ENCODE data around the gene MFGE8. TPM values are rescaled to one million over a fixed set of nuclear protein-coding genes. Genes with fewer than 3 reads are reported as not detected.
A peak's percentile ranks its signal among the peaks of the same experiment; 100 is the strongest.
"Not testable (repeated sequence)": the region's sequence is repeated elsewhere in the genome, so short reads cannot be mapped to it uniquely, and the experiment has no call there.

The MFGE8 gene
- total and polyA plus RNA-seq, 9 donors, result 65.2 to 162 (median 117) TPM

- H3K4me3 ChIP-seq (ENCODE audit: low read length); DNase-seq; H3K27me3 ChIP-seq (ENCODE audit: control insufficient read depth, insufficient read depth, low read length); H3K27ac ChIP-seq (ENCODE audit: low read length); H3K36me3 ChIP-seq (ENCODE audit: control insufficient read depth, insufficient read depth, low read length); H3K4me1 ChIP-seq (ENCODE audit: control insufficient read depth, insufficient read depth, low read length); H3K9me3 ChIP-seq (replicated peaks; ENCODE audit: control insufficient read depth, low read depth, low read length): not testable (repeated sequence)
- whole genome bisulfite sequencing (ENCODE audit: insufficient coverage), result 76% methylated on average over 3 of the region's 12 CpGs
These were observed 7.8 kb upstream of the MFGE8 start for GRCh38 chr15:88920892-88921435.

GRCh38 chr15:88920186-88920891, 7.2 kb upstream of the MFGE8 start:
- no peaks in the 10 kb centered on the region for H3K4me1 ChIP-seq (ENCODE audit: control insufficient read depth, insufficient read depth, low read length)
- H3K4me3 ChIP-seq (ENCODE audit: low read length), result no peak overlapping the region
- H3K27ac ChIP-seq (ENCODE audit: low read length), result no peak overlapping the region
- H3K36me3 ChIP-seq (ENCODE audit: control insufficient read depth, insufficient read depth, low read length), result no peaks in the 10 kb centered on the region
- DNase-seq, result no peak
- H3K9me3 ChIP-seq (replicated peaks; ENCODE audit: control insufficient read depth, low read depth, low read length), result no peaks in the 10 kb centered on the region
- 0% methylated on average over 2 of the region's 9 CpGs for WGBS (ENCODE audit: insufficient coverage)
- no peaks in the 10 kb centered on the region for H3K27me3 ChIP-seq (ENCODE audit: control insufficient read depth, insufficient read depth, low read length)

- H3K27me3 ChIP-seq (ENCODE audit: control insufficient read depth, insufficient read depth, low read length), result no peaks in the 10 kb centered on the region
- H3K9me3 ChIP-seq (replicated peaks; ENCODE audit: control insufficient read depth, low read depth, low read length), result no peaks in the 10 kb centered on the region
- H3K4me3 ChIP-seq (ENCODE audit: low read length), result no peak overlapping the region
- WGBS (ENCODE audit: insufficient coverage), result 70% methylated on average over 4 of the region's 4 CpGs
- no peak overlapping the region for H3K27ac ChIP-seq (ENCODE audit: low read length)
- DNase-seq, result no peak
- no peaks in the 10 kb centered on the region for H3K4me1 ChIP-seq (ENCODE audit: control insufficient read depth, insufficient read depth, low read length)
- no peaks in the 10 kb centered on the region for H3K36me3 ChIP-seq (ENCODE audit: control insufficient read depth, insufficient read depth, low read length)
These were observed 5.6 kb upstream of the MFGE8 start for GRCh38 chr15:88918738-88919137.

GRCh38 chr15:88917760-88918159, 4.6 kb upstream of the MFGE8 start:
- Histone ChIP-seq H3K4me3 (ENCODE audit: low read length) (no peak overlapping the region), H3K4me1 (ENCODE audit: control insufficient read depth, insufficient read depth, low read length) (peaks cover 3% of the 10 kb centered on the region), H3K27ac (ENCODE audit: low read length) (no peak overlapping the region), H3K36me3 (ENCODE audit: control insufficient read depth, insufficient read depth, low read length) (no peaks in the 10 kb centered on the region), H3K27me3 (ENCODE audit: control insufficient read depth, insufficient read depth, low read length) (no peaks in the 10 kb centered on the region), H3K9me3 (replicated peaks; ENCODE audit: control insufficient read depth, low read depth, low read length) (no peaks in the 10 kb centered on the region)
- no CpG with 5 or more reads among the region's 5 CpGs for WGBS (ENCODE audit: insufficient coverage)
- no peak for DNase-seq

GRCh38 chr15:88915354-88915753, 2.2 kb upstream of the MFGE8 start:
- H3K27me3 ChIP-seq (ENCODE audit: control insufficient read depth, insufficient read depth, low read length), result no peaks in the 10 kb centered on the region
- no peak overlapping the region for H3K27ac ChIP-seq (ENCODE audit: low read length)
- no peak overlapping the region for H3K4me3 ChIP-seq (ENCODE audit: low read length)
- DNase-seq, result no peak
- H3K9me3 ChIP-seq (replicated peaks; ENCODE audit: control insufficient read depth, low read depth, low read length), result no peaks in the 10 kb centered on the region
- 90% methylated on average over 3 of the region's 10 CpGs for WGBS (ENCODE audit: insufficient coverage)
- H3K36me3 ChIP-seq (ENCODE audit: control insufficient read depth, insufficient read depth, low read length), result no peaks in the 10 kb centered on the region
- H3K4me1 ChIP-seq (ENCODE audit: control insufficient read depth, insufficient read depth, low read length), result peaks cover 27% of the 10 kb centered on the region

- DNase-seq, result no peak
- no peak overlapping the region for H3K27ac ChIP-seq (ENCODE audit: low read length)
- H3K36me3 ChIP-seq (ENCODE audit: control insufficient read depth, insufficient read depth, low read length), result peaks cover 15% of the 10 kb centered on the region
- H3K27me3 ChIP-seq (ENCODE audit: control insufficient read depth, insufficient read depth, low read length), result no peaks in the 10 kb centered on the region
- H3K4me1 ChIP-seq (ENCODE audit: control insufficient read depth, insufficient read depth, low read length), result peaks cover 41% of the 10 kb centered on the region
- no CpG with 5 or more reads among the region's 4 CpGs for WGBS (ENCODE audit: insufficient coverage)
- H3K4me3 ChIP-seq (ENCODE audit: low read length), result peak overlapping the region; percentile 71
- no peaks in the 10 kb centered on the region for H3K9me3 ChIP-seq (replicated peaks; ENCODE audit: control insufficient read depth, low read depth, low read length)
These were observed 631 bp upstream of the MFGE8 start for GRCh38 chr15:88913850-88914169.

GRCh38 chr15:88912500-88912921, 668 bp downstream of the MFGE8 start:
- peaks cover 46% of the 10 kb centered on the region for H3K4me1 ChIP-seq (ENCODE audit: control insufficient read depth, insufficient read depth, low read length)
- WGBS (ENCODE audit: insufficient coverage), result 4% methylated on average over 13 of the region's 20 CpGs
- H3K36me3 ChIP-seq (ENCODE audit: control insufficient read depth, insufficient read depth, low read length), result peaks cover 21% of the 10 kb centered on the region
- DNase-seq, result peak; percentile 60
- H3K27me3 ChIP-seq (ENCODE audit: control insufficient read depth, insufficient read depth, low read length), result no peaks in the 10 kb centered on the region
- H3K4me3 ChIP-seq (ENCODE audit: low read length), result peak overlapping the region; percentile 71
- H3K9me3 ChIP-seq (replicated peaks; ENCODE audit: control insufficient read depth, low read depth, low read length), result no peaks in the 10 kb centered on the region
- H3K27ac ChIP-seq (ENCODE audit: low read length), result peak overlapping the region; percentile 90

- Histone ChIP-seq H3K4me1 (ENCODE audit: control insufficient read depth, insufficient read depth, low read length) (peaks cover 46% of the 10 kb centered on the region), H3K27ac (ENCODE audit: low read length) (peak overlapping the region; percentile 90), H3K9me3 (replicated peaks; ENCODE audit: control insufficient read depth, low read depth, low read length) (no peaks in the 10 kb centered on the region), H3K36me3 (ENCODE audit: control insufficient read depth, insufficient read depth, low read length) (peaks cover 28% of the 10 kb centered on the region), H3K27me3 (ENCODE audit: control insufficient read depth, insufficient read depth, low read length) (no peaks in the 10 kb centered on the region), H3K4me3 (ENCODE audit: low read length) (peak overlapping the region; percentile 71)
- WGBS (ENCODE audit: insufficient coverage), result no CpG with 5 or more reads among the region's 5 CpGs
- DNase-seq, result peak; percentile 66
These were observed 1.4 kb downstream of the MFGE8 start for GRCh38 chr15:88911766-88912118.

- Histone ChIP-seq H3K27ac (ENCODE audit: low read length) (no peak overlapping the region), H3K4me1 (ENCODE audit: control insufficient read depth, insufficient read depth, low read length) (peaks cover 51% of the 10 kb centered on the region)
- 51% methylated on average over 10 of the region's 12 CpGs for WGBS (ENCODE audit: insufficient coverage)
These were observed 3.0 kb downstream of the MFGE8 start for GRCh38 chr15:88909956-88910831.

More at GRCh38 chr15:88909956-88910831, 3.0 kb downstream of the MFGE8 start:
- Histone ChIP-seq H3K4me3 (ENCODE audit: low read length) (no peak overlapping the region), H3K27me3 (ENCODE audit: control insufficient read depth, insufficient read depth, low read length) (no peaks in the 10 kb centered on the region), H3K9me3 (replicated peaks; ENCODE audit: control insufficient read depth, low read depth, low read length) (no peaks in the 10 kb centered on the region), H3K36me3 (ENCODE audit: control insufficient read depth, insufficient read depth, low read length) (peaks cover 43% of the 10 kb centered on the region)
- peak; percentile 63 for DNase-seq
